HEK293 (cell line): ENCODE data around the gene PAK4.

Experiments used
- CTCF ChIA-PET: fragments of 350-600 bp; formaldehyde crosslinking; extraction: SDS; loops from one replicate; lab custom pipeline; 2021; ENCODE audit warnings: antibody characterized with exemption; lab: Yijun Ruan, JAX
- POLR2A ChIA-PET: fragments of 300-600 bp; formaldehyde crosslinking; extraction: SDS; loops from one replicate; lab custom pipeline; 2020; ENCODE audit warnings: antibody characterized with exemption, inconsistent platforms; lab: Yijun Ruan, JAX
- H3K27ac ChIP-seq: fragments of 200-500 bp; sonication (Bioruptor generic); 2 replicates; pipeline ENCODE4 v1.5.1; 2014; ENCODE audit warnings: low read depth, low read length, control low read depth, inconsistent platforms; ENCODE audit errors: extremely low read depth
- H3K36me3 ChIP-seq, 2 experiments: fragments of 200-500 bp in 1 of 2; sonication (Bioruptor generic) in 1 of 2; 1 replicate in 1 of 2; 2 replicates in 1 of 2; pipeline ENCODE4 v1.5.1; 2014 to 2017; ENCODE audit warnings: inconsistent platforms in 2 of 2, low read length in 2 of 2; ENCODE audit not compliant: control insufficient read depth in 2 of 2, insufficient read depth in 1 of 2
- H3K4me1 ChIP-seq: fragments of 200-500 bp; sonication (Bioruptor generic); 2 replicates; pipeline ENCODE4 v1.5.1; 2014; ENCODE audit warnings: mild to moderate bottlenecking, low read length, inconsistent platforms; ENCODE audit not compliant: control insufficient read depth, insufficient read depth
- H3K4me3 ChIP-seq: 2 replicates; pipeline ENCODE4 v1.5.1; 2011; ENCODE audit warnings: low read depth, mild to moderate bottlenecking, control low read depth, low read length, moderate library complexity
- H3K9me3 ChIP-seq: fragments of 200-500 bp; sonication (Bioruptor generic); 2 replicates; pipeline ENCODE4 v1.5.1; 2014; ENCODE audit warnings: low read depth, low read length, inconsistent platforms; ENCODE audit not compliant: control insufficient read depth, insufficient read depth
- HOXD13 ChIP-seq: sonication (generic); formaldehyde crosslinking; IDR thresholded peaks from 2 replicates; pipeline ENCODE4 v1.8.0; 2022; ENCODE audit warnings: missing genetic modification reagents, borderline replicate concordance
- OSR2 ChIP-seq: fragments of 450-650 bp; formaldehyde crosslinking; IDR thresholded peaks from 2 replicates; pipeline ENCODE4 v1.5.1; 2016; ENCODE audit warnings: missing biosample characterization, missing genetic modification characterization
- PRDM10 ChIP-seq: fragments of 450-650 bp; formaldehyde crosslinking; IDR thresholded peaks from 2 replicates; pipeline ENCODE4 v1.5.1; 2016; ENCODE audit warnings: missing biosample characterization, missing genetic modification characterization
- SCRT2 ChIP-seq: fragments of 450-650 bp; formaldehyde crosslinking; IDR thresholded peaks from 2 replicates; pipeline ENCODE4 v1.5.1; 2016; ENCODE audit warnings: missing biosample characterization, missing genetic modification characterization
- SETDB1 ChIP-seq: IDR thresholded peaks from one replicate; pipeline ENCODE4 v1.6.1; 2017; ENCODE audit warnings: mild to moderate bottlenecking, low read length, moderate library complexity, mixed read lengths; ENCODE audit not compliant: insufficient read length
- TRIM28 ChIP-seq: IDR thresholded peaks from 2 replicates; pipeline ENCODE4 v1.6.1; 2011; ENCODE audit warnings: low read length, control low read depth, borderline replicate concordance
- ZBTB17 ChIP-seq: fragments of 450-650 bp; formaldehyde crosslinking; IDR thresholded peaks from 2 replicates; pipeline ENCODE4 v1.5.1; 2016; ENCODE audit warnings: missing biosample characterization, missing genetic modification characterization
- ZBTB20 ChIP-seq: fragments of 450-650 bp; formaldehyde crosslinking; IDR thresholded peaks from 2 replicates; pipeline ENCODE4 v1.5.1; 2016; ENCODE audit warnings: missing biosample characterization, missing genetic modification characterization
- ZIC2 ChIP-seq: fragments of 450-650 bp; formaldehyde crosslinking; IDR thresholded peaks from 2 replicates; pipeline ENCODE4 v1.5.1; 2016; ENCODE audit warnings: missing biosample characterization, missing genetic modification characterization
- ZNF132 ChIP-seq: fragments of 450-650 bp; formaldehyde crosslinking; IDR thresholded peaks from 2 replicates; pipeline ENCODE4 v1.5.1; 2017; ENCODE audit warnings: missing biosample characterization, missing genetic modification characterization, borderline replicate concordance
- ZNF138 ChIP-seq: fragments of 450-650 bp; formaldehyde crosslinking; IDR thresholded peaks from 2 replicates; pipeline ENCODE4 v1.5.1; 2016; ENCODE audit warnings: missing biosample characterization, missing genetic modification characterization, borderline replicate concordance
- ZNF140 ChIP-seq: fragments of 450-650 bp; formaldehyde crosslinking; IDR thresholded peaks from 2 replicates; pipeline ENCODE4 v1.5.1; 2016; ENCODE audit warnings: missing biosample characterization, missing genetic modification characterization
- ZNF146 ChIP-seq: fragments of 450-650 bp; formaldehyde crosslinking; IDR thresholded peaks from 2 replicates; pipeline ENCODE4 v1.5.1; 2016; ENCODE audit warnings: missing biosample characterization, missing genetic modification characterization
- ZNF398 ChIP-seq: fragments of 450-650 bp; formaldehyde crosslinking; IDR thresholded peaks from 2 replicates; pipeline ENCODE4 v1.5.1; 2017; ENCODE audit warnings: missing biosample characterization, missing genetic modification characterization
- ZNF549 ChIP-seq: fragments of 450-650 bp; IDR thresholded peaks from 2 replicates; pipeline ENCODE4 v1.5.1; 2018; ENCODE audit warnings: missing biosample characterization, missing genetic modification characterization, mild to moderate bottlenecking, inconsistent platforms, moderate library complexity
- ZNF692 ChIP-seq: fragments of 450-650 bp; formaldehyde crosslinking; IDR thresholded peaks from 2 replicates; pipeline ENCODE4 v1.5.1; 2016; ENCODE audit warnings: missing biosample characterization, missing genetic modification characterization
- ZNF704 ChIP-seq: fragments of 450-650 bp; formaldehyde crosslinking; IDR thresholded peaks from 2 replicates; pipeline ENCODE4 v1.5.1; 2016; ENCODE audit warnings: missing biosample characterization, missing genetic modification characterization
- ZSCAN30 ChIP-seq: fragments of 450-650 bp; IDR thresholded peaks from 2 replicates; pipeline ENCODE4 v1.5.1; 2018; ENCODE audit warnings: missing biosample characterization, mild to moderate bottlenecking, missing genetic modification characterization, moderate library complexity
- ZSCAN4 ChIP-seq: fragments of 450-650 bp; formaldehyde crosslinking; IDR thresholded peaks from 2 replicates; pipeline ENCODE4 v1.5.1; 2017; ENCODE audit warnings: missing biosample characterization, missing genetic modification characterization

PAK4 gene

GRCh38 chr19:39180749-39181148, 55.2 kb downstream of the PAK4 start (continued):
- TF ChIP-seq HOXD13 (CRISPR knock-in tag), result no peak

GRCh38 chr19:39181500-39182173, 56.1 kb downstream of the PAK4 start:
- Histone ChIP-seq H3K9me3 (no peaks in the 10 kb centered on the region; the same call in 1 of the 2 replicates), H3K27ac (no peak overlapping the region), H3K36me3 (peaks cover 30 to 31% of the 10 kb centered on the region in 2 experiments), H3K4me3 (no peak overlapping the region), H3K4me1 (no peaks in the 10 kb centered on the region)
- POLR2A ChIA-PET, result no interaction called here
- CTCF ChIA-PET, result interaction anchor here (0.5 to 1.6 kb wide), 4 partner anchors 60 to 186 kb away, joined by 3 to 5 read pairs (median 4); no protein-coding TSS in a partner anchor
- TF ChIP-seq SCRT2 (tag by site-specific recombination), result peak; percentile 33; the same call in 1 of the 2 replicates
- TF ChIP-seq ZNF132 (tag by site-specific recombination), result no peak
- no peak for TF ChIP-seq ZSCAN30
- peak; percentile 34; the same call in 1 of the 2 replicates for TF ChIP-seq ZIC2 (tag by site-specific recombination)
- TF ChIP-seq ZBTB17 (tag by site-specific recombination), result 0 out of 2 replicates have a peak, but pooled peaks have one; percentile 14
- peak; percentile 66 for TF ChIP-seq ZBTB20 (tag by site-specific recombination)
- TF ChIP-seq ZNF692 (tag by site-specific recombination), result peak; percentile 39; the same call in 1 of the 2 replicates
- TF ChIP-seq, all 188 proteins: peak for 5

- H3K4me3 ChIP-seq, result no peak overlapping the region
- no peaks in the 10 kb centered on the region for H3K4me1 ChIP-seq
- CTCF ChIA-PET, result interaction anchor here (0.5 to 1.9 kb wide), 4 partner anchors 60 to 186 kb away, joined by 3 to 8 read pairs (median 4); no protein-coding TSS in a partner anchor
- TF ChIP-seq ZNF138, result no peak
- TF ChIP-seq ZBTB20 (tag by site-specific recombination), result 0 out of 2 replicates have a peak, but pooled peaks have one; percentile 8
- POLR2A ChIA-PET, result interaction anchor here (0.6 kb wide), 1 partner anchor 198 kb away, joined by 3 read pairs; no protein-coding TSS in a partner anchor
- H3K27ac ChIP-seq, result no peak overlapping the region
- H3K36me3 ChIP-seq, result peaks cover 26 to 28% of the 10 kb centered on the region in 2 experiments
- H3K9me3 ChIP-seq, result no peaks in the 10 kb centered on the region; the same call in 1 of the 2 replicates
These were observed 56.6 kb downstream of the PAK4 start for GRCh38 chr19:39182174-39182505.

GRCh38 chr19:39183104-39183503, 57.5 kb downstream of the PAK4 start:
- Histone ChIP-seq H3K36me3 (peaks cover 18 to 20% of the 10 kb centered on the region in 2 experiments), H3K4me3 (no peak overlapping the region), H3K4me1 (no peaks in the 10 kb centered on the region), H3K9me3 (no peaks in the 10 kb centered on the region; the same call in 1 of the 2 replicates), H3K27ac (no peak overlapping the region)
- ChIA-PET POLR2A (interaction anchor here (1.3 kb wide), 1 partner anchor 9 kb away, joined by 3 read pairs; no protein-coding TSS in a partner anchor), CTCF (interaction anchor here (0.6 to 1.9 kb wide), 4 partner anchors 61 to 668 kb away, joined by 3 to 8 read pairs (median 4); no protein-coding TSS in a partner anchor)
- TF ChIP-seq ZSCAN4 (tag by site-specific recombination) (no peak), ZNF146 (tag by site-specific recombination) (no peak), ZNF398 (tag by site-specific recombination) (no peak), ZNF140 (tag by site-specific recombination) (no peak), ZNF549 (no peak), TRIM28 (no peak), ZIC2 (tag by site-specific recombination) (no peak), PRDM10 (tag by site-specific recombination) (no peak), SETDB1 (no peak), ZNF704 (tag by site-specific recombination) (no peak), OSR2 (tag by site-specific recombination) (no peak)
